Activated T-helper 17 cell treated with anti-CD3 and anti-CD28 coated beads, Interleukin-2, amount 50 U/mL, for 72 hours (primary cell): ENCODE measurements around the gene FAM110A. TPM values are rescaled to one million over a fixed set of nuclear protein-coding genes. Genes with fewer than 3 reads are reported as not detected.
"Not testable (repeated sequence)": the region's sequence is repeated elsewhere in the genome, so short reads cannot be mapped to it uniquely, and the experiment has no call there.

Experiments
- ATAC-seq: fragments of 150-1000 bp; cut with Tn5 transposase; replicated peaks from 2 replicates; pipeline ENCODE4 v1.10.0; 2021; ENCODE audit warnings: mild to moderate bottlenecking, moderate library complexity
- H3K27ac Mint-ChIP-seq: one replicate; pipeline ENCODE4 v1.8.0; 2022; ENCODE audit warnings: mixed read lengths
- H3K27me3 Mint-ChIP-seq: one replicate; pipeline ENCODE4 v1.8.0; 2022; ENCODE audit warnings: mixed read lengths
- H3K36me3 Mint-ChIP-seq: one replicate; pipeline ENCODE4 v1.8.0; 2022; ENCODE audit warnings: low read depth, mild to moderate bottlenecking, mixed read lengths
- H3K4me1 Mint-ChIP-seq: one replicate; pipeline ENCODE4 v1.8.0; 2022; ENCODE audit warnings: mixed read lengths
- H3K4me3 Mint-ChIP-seq: one replicate; pipeline ENCODE4 v1.8.0; 2022; ENCODE audit warnings: mild to moderate bottlenecking, mixed read lengths
- H3K9me3 Mint-ChIP-seq: one replicate; pipeline ENCODE4 v1.8.0; 2022; ENCODE audit warnings: mixed read lengths
- total RNA-seq, 2 donors: library from RNA; stranded (reverse); gene quantifications; one replicate each; pipeline ENCODE4 v1.2.3, GENCODE V29; 2022

The FAM110A gene
- total RNA-seq, result 10 to 100 TPM; 17.4 to 20.8 TPM

GRCh38 chr20:833450-834150, at the start of gene FAM110A:
TSS of gene FAM110A (plus strand) at chr20:833715. CDS start at chr20:844805, 11,090 bp downstream.
- H3K4me1 Mint-ChIP-seq, result peaks cover 28% of the 10 kb centered on the region
- no peaks in the 10 kb centered on the region for H3K27me3 Mint-ChIP-seq
- peak within 1 kb of the TSS; percentile 91 for H3K27ac Mint-ChIP-seq
- no peaks in the 10 kb centered on the region for H3K9me3 Mint-ChIP-seq
- H3K36me3 Mint-ChIP-seq, result no peaks in the 10 kb centered on the region
- peak; percentile 89 for ATAC-seq
- peak within 1 kb of the TSS; percentile 91 for H3K4me3 Mint-ChIP-seq

- H3K36me3 Mint-ChIP-seq, result no peaks in the 10 kb centered on the region
- ATAC-seq, result no peak
- peaks cover 15% of the 10 kb centered on the region for H3K9me3 Mint-ChIP-seq
- no peak overlapping the region for H3K4me3 Mint-ChIP-seq
- H3K27me3 Mint-ChIP-seq, result peaks cover 30% of the 10 kb centered on the region
- no peak overlapping the region for H3K27ac Mint-ChIP-seq
- H3K4me1 Mint-ChIP-seq, result no peaks in the 10 kb centered on the region
These were observed 45.7 kb upstream of the FAM110A start for GRCh38 chr20:787825-788224.

GRCh38 chr20:791056-791455, 42.5 kb upstream of the FAM110A start:
- no peak for ATAC-seq
- H3K4me1 Mint-ChIP-seq, result no peaks in the 10 kb centered on the region
- H3K9me3 Mint-ChIP-seq, result peaks cover 5% of the 10 kb centered on the region
- H3K4me3 Mint-ChIP-seq, result no peak overlapping the region
- peaks cover 41% of the 10 kb centered on the region for H3K27me3 Mint-ChIP-seq
- H3K27ac Mint-ChIP-seq, result no peak overlapping the region
- H3K36me3 Mint-ChIP-seq, result no peaks in the 10 kb centered on the region

GRCh38 chr20:792248-792647, 41.3 kb upstream of the FAM110A start:
- no peak overlapping the region for H3K4me3 Mint-ChIP-seq
- ATAC-seq, result no peak
- H3K4me1 Mint-ChIP-seq, result no peaks in the 10 kb centered on the region
- H3K27me3 Mint-ChIP-seq, result peaks cover 36% of the 10 kb centered on the region
- H3K27ac Mint-ChIP-seq, result no peak overlapping the region
- H3K9me3 Mint-ChIP-seq, result peaks cover 5% of the 10 kb centered on the region
- H3K36me3 Mint-ChIP-seq, result no peaks in the 10 kb centered on the region

- Mint-ChIP-seq H3K4me1 (no peaks in the 10 kb centered on the region), H3K9me3 (peaks cover 2% of the 10 kb centered on the region), H3K27ac (no peak overlapping the region), H3K36me3 (no peaks in the 10 kb centered on the region), H3K27me3 (peaks cover 45% of the 10 kb centered on the region), H3K4me3 (no peak overlapping the region)
- no peak for ATAC-seq
These were observed 36.6 kb upstream of the FAM110A start for GRCh38 chr20:796921-797320.

- not testable (repeated sequence) for ATAC-seq, H3K36me3 Mint-ChIP-seq, H3K4me1 Mint-ChIP-seq, H3K4me3 Mint-ChIP-seq, H3K9me3 Mint-ChIP-seq, H3K27ac Mint-ChIP-seq
- H3K27me3 Mint-ChIP-seq, result peaks cover 43% of the 10 kb centered on the region
These were observed 34.8 kb upstream of the FAM110A start for GRCh38 chr20:798746-799145.

- H3K27me3 Mint-ChIP-seq, result peaks cover 40% of the 10 kb centered on the region
- not testable (repeated sequence) for ATAC-seq, H3K4me3 Mint-ChIP-seq, H3K27ac Mint-ChIP-seq, H3K36me3 Mint-ChIP-seq, H3K9me3 Mint-ChIP-seq, H3K4me1 Mint-ChIP-seq
These were observed 33.5 kb upstream of the FAM110A start for GRCh38 chr20:800026-800425.

- Mint-ChIP-seq H3K4me3 (no peak overlapping the region), H3K36me3 (no peaks in the 10 kb centered on the region), H3K27ac (no peak overlapping the region), H3K4me1 (no peaks in the 10 kb centered on the region), H3K27me3 (peaks cover 37% of the 10 kb centered on the region), H3K9me3 (peaks cover 4% of the 10 kb centered on the region)
- no peak for ATAC-seq
These were observed 31.8 kb upstream of the FAM110A start for GRCh38 chr20:801678-802077.

- ATAC-seq, result no peak
- H3K4me3 Mint-ChIP-seq, result no peak overlapping the region
- peaks cover 4% of the 10 kb centered on the region for H3K9me3 Mint-ChIP-seq
These were observed 27.8 kb upstream of the FAM110A start for GRCh38 chr20:805713-806112.

GRCh38 chr20:811776-812434, 21.6 kb upstream of the FAM110A start:
- H3K4me1 Mint-ChIP-seq, H3K27ac Mint-ChIP-seq, H3K9me3 Mint-ChIP-seq, H3K36me3 Mint-ChIP-seq, H3K4me3 Mint-ChIP-seq, ATAC-seq: not testable (repeated sequence)
- peaks cover 32% of the 10 kb centered on the region for H3K27me3 Mint-ChIP-seq

More at GRCh38 chr20:805713-806112, 27.8 kb upstream of the FAM110A start:
- Mint-ChIP-seq H3K4me1 (no peaks in the 10 kb centered on the region), H3K27ac (no peak overlapping the region), H3K36me3 (no peaks in the 10 kb centered on the region), H3K27me3 (peaks cover 26% of the 10 kb centered on the region)

GRCh38 chr20:812435-812814, 21.1 kb upstream of the FAM110A start:
- H3K4me3 Mint-ChIP-seq, H3K36me3 Mint-ChIP-seq, H3K9me3 Mint-ChIP-seq, H3K27ac Mint-ChIP-seq, H3K4me1 Mint-ChIP-seq, ATAC-seq: not testable (repeated sequence)
- peaks cover 32% of the 10 kb centered on the region for H3K27me3 Mint-ChIP-seq

GRCh38 chr20:813390-813789, 20.1 kb upstream of the FAM110A start:
- ATAC-seq, result no peak
- no peak overlapping the region for H3K4me3 Mint-ChIP-seq
- no peaks in the 10 kb centered on the region for H3K36me3 Mint-ChIP-seq
- peaks cover 6% of the 10 kb centered on the region for H3K4me1 Mint-ChIP-seq
- H3K9me3 Mint-ChIP-seq, result no peaks in the 10 kb centered on the region
- H3K27ac Mint-ChIP-seq, result no peak overlapping the region
- peaks cover 32% of the 10 kb centered on the region for H3K27me3 Mint-ChIP-seq

GRCh38 chr20:815226-815625, 18.3 kb upstream of the FAM110A start:
- H3K27me3 Mint-ChIP-seq, result peaks cover 20% of the 10 kb centered on the region
- H3K27ac Mint-ChIP-seq, result no peak overlapping the region
- H3K4me3 Mint-ChIP-seq, result no peak overlapping the region
- H3K36me3 Mint-ChIP-seq, result no peaks in the 10 kb centered on the region
- ATAC-seq, result no peak
- peaks cover 6% of the 10 kb centered on the region for H3K4me1 Mint-ChIP-seq
- H3K9me3 Mint-ChIP-seq, result no peaks in the 10 kb centered on the region

GRCh38 chr20:815914-816606, 17.5 kb upstream of the FAM110A start:
- peaks cover 17% of the 10 kb centered on the region for H3K27me3 Mint-ChIP-seq
- H3K9me3 Mint-ChIP-seq, result no peaks in the 10 kb centered on the region
- ATAC-seq, result peak; percentile 46
- no peaks in the 10 kb centered on the region for H3K36me3 Mint-ChIP-seq
- no peak overlapping the region for H3K4me3 Mint-ChIP-seq
- no peak overlapping the region for H3K27ac Mint-ChIP-seq
- peaks cover 6% of the 10 kb centered on the region for H3K4me1 Mint-ChIP-seq
